ENCODE results near the gene FOXE3. TPM values are rescaled to one million over a fixed set of nuclear protein-coding genes. Genes with fewer than 3 reads are reported as not detected.

The FOXE3 gene
- total RNA-seq (not detected), polyA plus RNA-seq (not detected)
- long read RNA-seq, donor 1: 0 reads
- long read RNA-seq, donor 2, partial matches to known transcripts: 0 of 1 reads
- long read RNA-seq, donor 2, other reads (novel, unspliced or antisense): 0 of 1 reads
- long read RNA-seq, donor 3: 0 reads

GRCh38 chr1:47415728-47416318 lies at the start of gene FOXE3:
TSS of gene FOXE3 (plus strand) at chr1:47416285. CDS start at chr1:47416316, 31 bp downstream.
- WGBS, 3 donors: 15 to 22% (median 17%) methylated on average over 19 to 21 of the region's 21 CpGs
- Histone ChIP-seq H3K4me1 (ENCODE audit: insufficient read depth) (no peaks in the 10 kb centered on the region), H3K36me3 (no peaks in the 10 kb centered on the region), H3K27ac (no peak within 1 kb of the TSS), H3K27me3 (no peaks in the 10 kb centered on the region), H3K4me3 (no peak within 1 kb of the TSS), H3K9me3 (no peaks in the 10 kb centered on the region)
- intact Hi-C loops (cut with DNase I): no loop called here
- TF ChIP-seq CTCF (IDR thresholded peaks at IDR 0.05) (no peak), POLR2A (IDR thresholded peaks at IDR 0.05) (no peak), EP300 (IDR thresholded peaks at IDR 0.05) (no peak)
- no peak for DNase-seq

- no peaks in the 10 kb centered on the region for H3K27me3 ChIP-seq
- no peaks in the 10 kb centered on the region for H3K36me3 ChIP-seq
- intact Hi-C loops (cut with DNase I): no loop called here
- TF ChIP-seq CTCF (IDR thresholded peaks at IDR 0.05): no peak
- no peak for TF ChIP-seq POLR2A (IDR thresholded peaks at IDR 0.05)
- no peak for TF ChIP-seq EP300 (IDR thresholded peaks at IDR 0.05)
- no peak overlapping the region for H3K27ac ChIP-seq
- no peak for DNase-seq
- no peaks in the 10 kb centered on the region for H3K4me1 ChIP-seq (ENCODE audit: insufficient read depth)
- no peaks in the 10 kb centered on the region for H3K9me3 ChIP-seq
- no peak overlapping the region for H3K4me3 ChIP-seq
- 95 to 98% (median 95%) methylated on average over 7 of the region's 7 CpGs for WGBS, 3 donors
Measured at GRCh38 chr1:47367651-47368050, 48.4 kb upstream of the FOXE3 start.

GRCh38 chr1:47371016-47371517 lies 45.0 kb upstream of the FOXE3 start:
- TF ChIP-seq POLR2A (IDR thresholded peaks at IDR 0.05): no peak
- no peak for TF ChIP-seq EP300 (IDR thresholded peaks at IDR 0.05)
- TF ChIP-seq CTCF (IDR thresholded peaks at IDR 0.05): no peak
- Histone ChIP-seq H3K27me3 (no peaks in the 10 kb centered on the region), H3K4me1 (ENCODE audit: insufficient read depth) (no peaks in the 10 kb centered on the region), H3K4me3 (no peak overlapping the region), H3K27ac (no peak overlapping the region), H3K36me3 (no peaks in the 10 kb centered on the region), H3K9me3 (no peaks in the 10 kb centered on the region)
- DNase-seq: no peak
- intact Hi-C loops (cut with DNase I): no loop called here

- Histone ChIP-seq H3K4me1 (ENCODE audit: insufficient read depth) (no peaks in the 10 kb centered on the region), H3K9me3 (no peaks in the 10 kb centered on the region), H3K4me3 (no peak overlapping the region), H3K27me3 (no peaks in the 10 kb centered on the region), H3K27ac (no peak overlapping the region), H3K36me3 (no peaks in the 10 kb centered on the region)
- no peak for DNase-seq
- 86 to 93% (median 93%) methylated on average over 1 of the region's 1 CpG for WGBS, 3 donors
- TF ChIP-seq POLR2A (IDR thresholded peaks at IDR 0.05) (no peak), EP300 (IDR thresholded peaks at IDR 0.05) (no peak), CTCF (IDR thresholded peaks at IDR 0.05) (no peak)
- intact Hi-C loops (cut with DNase I): no loop called here
Measured at GRCh38 chr1:47374501-47374900, 41.6 kb upstream of the FOXE3 start.

Measured in ovary (tissue), 10 donors.